Peyer's patch (tissue), 4 donors: Measurements from ENCODE around the gene FNDC3B. TPM values are rescaled to one million over a fixed set of nuclear protein-coding genes. Genes with fewer than 3 reads are reported as not detected.

Experiments used
- DNase-seq, 3 donors: peaks; one replicate each; pipeline ENCODE4 v3.0.0-alpha.2; 2017 to 2019
- H3K27ac ChIP-seq, 4 donors: fragments of 200-600 bp; sonication (generic); one replicate each; pipeline ENCODE4 v1.5.1; 2016 to 2019
- H3K27me3 ChIP-seq, 2 donors: fragments of 200-600 bp; sonication (generic); one replicate each; pipeline ENCODE4 v1.5.1; 2019
- H3K36me3 ChIP-seq, 3 donors: fragments of 200-600 bp; sonication (generic); one replicate each; pipeline ENCODE4 v1.5.1; 2016 to 2019
- H3K4me1 ChIP-seq, 4 donors: fragments of 200-600 bp; sonication (generic); one replicate each; pipeline ENCODE4 v1.5.1; 2016 to 2019
- H3K4me3 ChIP-seq, 4 donors: fragments of 200-600 bp; sonication (generic); 1 replicate in 3 of 4; 2 replicates in 1 of 4; pipeline ENCODE4 v1.5.1; 2016 to 2019; ENCODE audit warnings: mild to moderate bottlenecking in 1 of 4
- H3K9me3 ChIP-seq, 4 donors: fragments of 200-600 bp; sonication (generic); one replicate each; pipeline ENCODE4 v1.5.1; 2016 to 2019; ENCODE audit warnings: mild to moderate bottlenecking in 1 of 4
- CTCF ChIP-seq, 6 experiments: fragments of 450-650 bp in 4 of 6; fragments of 200-600 bp in 2 of 6; sonication (generic) in 1 of 6; IDR thresholded peaks; one replicate each; pipeline ENCODE4 v1.5.1; 2017 to 2019; ENCODE audit warnings: antibody characterized with exemption in 6 of 6, mild to moderate bottlenecking in 3 of 6, moderate library complexity in 1 of 6
- POLR2A ChIP-seq, 2 donors: fragments of 450-650 bp; IDR thresholded peaks; one replicate each; pipeline ENCODE4 v1.5.1; 2017; ENCODE audit warnings: antibody characterized with exemption in 2 of 2, mild to moderate bottlenecking in 2 of 2, moderate library complexity in 2 of 2
- total RNA-seq, 4 donors: library from RNA; depleted of rRNA; stranded (reverse); fragments of >200 nt; gene quantifications; one replicate each; pipeline ENCODE4 v1.1.0, GENCODE V29; 2016

The FNDC3B gene
- total RNA-seq, 4 donors from 2014 or later: 28.7 to 74.3 (median 54.6) TPM

GRCh38 chr3:172047567-172048115 is 8.3 kb downstream of the FNDC3B start:
- Histone ChIP-seq H3K27me3 (no peaks in the 10 kb centered on the region), H3K4me1 (peaks cover 0 to 23% (median 0%) of the 10 kb centered on the region in 4 donors), H3K36me3 (no peaks in the 10 kb centered on the region), H3K4me3 (no peak overlapping the region), H3K27ac (no peak overlapping the region), H3K9me3 (no peaks in the 10 kb centered on the region)
- no peak for DNase-seq
- TF ChIP-seq POLR2A (IDR thresholded peaks at IDR 0.05): no peak
- TF ChIP-seq CTCF (IDR thresholded peaks at IDR 0.05): no peak

GRCh38 chr3:172048599-172048998 is 9.2 kb downstream of the FNDC3B start:
- Histone ChIP-seq H3K4me3 (no peak overlapping the region), H3K9me3 (no peaks in the 10 kb centered on the region), H3K27me3 (no peaks in the 10 kb centered on the region), H3K36me3 (no peaks in the 10 kb centered on the region), H3K27ac (no peak overlapping the region), H3K4me1 (peaks cover 0 to 20% (median 0%) of the 10 kb centered on the region in 4 donors)
- no peak for TF ChIP-seq CTCF (IDR thresholded peaks at IDR 0.05)
- no peak for TF ChIP-seq POLR2A (IDR thresholded peaks at IDR 0.05)
- no peak for DNase-seq

GRCh38 chr3:172051310-172051956 is 12.1 kb downstream of the FNDC3B start:
- Histone ChIP-seq H3K27ac (no peak overlapping the region), H3K4me3 (no peak overlapping the region), H3K4me1 (peaks cover 0 to 28% (median 0%) of the 10 kb centered on the region in 4 donors), H3K36me3 (no peaks in the 10 kb centered on the region), H3K27me3 (no peaks in the 10 kb centered on the region), H3K9me3 (no peaks in the 10 kb centered on the region)
- TF ChIP-seq POLR2A (IDR thresholded peaks at IDR 0.05) (no peak), CTCF (IDR thresholded peaks at IDR 0.05) (no peak)
- DNase-seq: no peak

GRCh38 chr3:172051957-172052354 is 12.6 kb downstream of the FNDC3B start:
- TF ChIP-seq CTCF (IDR thresholded peaks at IDR 0.05): no peak
- no peak for TF ChIP-seq POLR2A (IDR thresholded peaks at IDR 0.05)
- no peak for DNase-seq
- Histone ChIP-seq H3K4me1 (peaks cover 0 to 33% (median 0%) of the 10 kb centered on the region in 4 donors), H3K27ac (no peak overlapping the region), H3K27me3 (no peaks in the 10 kb centered on the region), H3K9me3 (no peaks in the 10 kb centered on the region), H3K4me3 (no peak overlapping the region), H3K36me3 (no peaks in the 10 kb centered on the region)

GRCh38 chr3:172052405-172052804 is 13.0 kb downstream of the FNDC3B start:
- H3K4me3 ChIP-seq: no peak overlapping the region
- TF ChIP-seq POLR2A (IDR thresholded peaks at IDR 0.05) (no peak), CTCF (IDR thresholded peaks at IDR 0.05) (no peak)
- H3K36me3 ChIP-seq: no peaks in the 10 kb centered on the region
- H3K27ac ChIP-seq: no peak overlapping the region
- H3K27me3 ChIP-seq: no peaks in the 10 kb centered on the region
- H3K9me3 ChIP-seq: no peaks in the 10 kb centered on the region
- H3K4me1 ChIP-seq: peaks cover 0 to 38% (median 0%) of the 10 kb centered on the region in 4 donors
- DNase-seq: no peak
